H1 (cell line): ENCODE data around the gene DDR1. TPM values are rescaled to one million over a fixed set of nuclear protein-coding genes. Genes with fewer than 3 reads are reported as not detected.

ENCODE experiments used
- CTCF ChIA-PET: fragments of 300-600 bp; sonication (Branson Sonifier 250); formaldehyde crosslinking; loops from one replicate; lab custom pipeline; 2021; ENCODE audit not compliant: partially characterized antibody; lab: Charles Lee
- POLR2A ChIA-PET: fragments of 300-600 bp; sonication (Branson Sonifier 250); formaldehyde crosslinking; loops from one replicate; lab custom pipeline; 2021; ENCODE audit warnings: inconsistent platforms; ENCODE audit not compliant: partially characterized antibody; lab: Charles Lee
- DNase-seq, 2 experiments: peaks; one replicate each; pipeline versions ENCODE4 v3.0.0 to v3.0.0-alpha.2; 2010 to 2022; ENCODE audit warnings: low spot score in 2 of 2, low read depth in 1 of 2, mixed read lengths in 1 of 2
- FAIRE-seq: peaks from 2 replicates; lab custom pipeline; 2011; peaks lifted over from hg19 to GRCh38; lab: Jason Lieb, UNC
- H2AFZ ChIP-seq: 2 replicates; pipeline ENCODE4 v1.8.1; 2012; ENCODE audit warnings: low read length, inconsistent platforms
- H2AK5ac ChIP-seq: 2 replicates; pipeline ENCODE4 v1.6.1; 2013; ENCODE audit warnings: low read depth, low read length
- H2BK120ac ChIP-seq: replicated peaks from 2 replicates; pipeline ENCODE3; 2013; ENCODE audit warnings: low read depth, low read length, inconsistent platforms
- H2BK12ac ChIP-seq: 2 replicates; pipeline ENCODE4 v1.6.1; 2013; ENCODE audit warnings: low read depth, low read length
- H2BK15ac ChIP-seq: 2 replicates; pipeline ENCODE4 v1.6.1; 2013; ENCODE audit warnings: low read length
- H2BK20ac ChIP-seq: 2 replicates; pipeline ENCODE4 v1.6.1; 2013; ENCODE audit warnings: low read length
- H2BK5ac ChIP-seq: 2 replicates; pipeline ENCODE4 v1.6.1; 2013; ENCODE audit warnings: low read depth, low read length
- H3K14ac ChIP-seq: 2 replicates; pipeline ENCODE4 v1.6.1; 2013; ENCODE audit warnings: inconsistent platforms; ENCODE audit not compliant: insufficient read length
- H3K18ac ChIP-seq: 2 replicates; pipeline ENCODE4 v1.6.1; 2013; ENCODE audit warnings: low read length; ENCODE audit errors: extremely low read depth
- H3K23ac ChIP-seq: 2 replicates; pipeline ENCODE4 v1.6.1; 2013; ENCODE audit warnings: inconsistent platforms; ENCODE audit not compliant: insufficient read length
- H3K23me2 ChIP-seq: 2 replicates; pipeline ENCODE4 v1.6.1; 2013; ENCODE audit warnings: low read depth, low read length
- H3K27ac ChIP-seq: 2 replicates; pipeline ENCODE4 v1.6.1; 2011; ENCODE audit warnings: low read depth, low read length, inconsistent platforms
- H3K27me3 ChIP-seq, 4 experiments: replicated peaks in 1 of 4; 1 replicate in 1 of 4; 2 replicates in 3 of 4; pipeline versions ENCODE4 v1.6.1 to v1.8.1; 2011 to 2013; ENCODE audit warnings: low read length in 3 of 4, mild to moderate bottlenecking in 3 of 4, inconsistent platforms in 2 of 4, mixed read lengths in 2 of 4, moderate library complexity in 1 of 4; ENCODE audit not compliant: control insufficient read depth in 3 of 4, insufficient read depth in 3 of 4; ENCODE audit errors: extremely low read depth in 1 of 4
- H3K36me3 ChIP-seq, 4 experiments: 2 replicates each; pipeline versions ENCODE4 v1.6.1 to v1.8.1; 2011 to 2013; ENCODE audit warnings: mild to moderate bottlenecking in 4 of 4, low read length in 3 of 4, moderate library complexity in 2 of 4, control low read depth in 1 of 4, inconsistent platforms in 1 of 4; ENCODE audit not compliant: insufficient read depth in 4 of 4, control insufficient read depth in 2 of 4
- H3K4ac ChIP-seq: replicated peaks from 2 replicates; pipeline ENCODE3; 2013; ENCODE audit warnings: low read length, low read depth, mixed read lengths, inconsistent platforms; ENCODE audit not compliant: insufficient read length
- H3K4me1 ChIP-seq, 4 experiments: replicated peaks in 1 of 4; 1 replicate in 1 of 4; 2 replicates in 3 of 4; pipeline versions ENCODE4 v1.6.1 to v1.8.1; 2011 to 2013; ENCODE audit warnings: low read length in 3 of 4, inconsistent platforms in 2 of 4, mixed read lengths in 1 of 4; ENCODE audit not compliant: insufficient read depth in 4 of 4, control insufficient read depth in 3 of 4
- H3K4me2 ChIP-seq, 2 experiments: 2 replicates each; pipeline versions ENCODE4 v1.6.1 to v1.8.1; 2011 to 2013; ENCODE audit warnings: low read depth in 2 of 2, low read length in 2 of 2, control low read depth in 1 of 2, inconsistent platforms in 1 of 2, mild to moderate bottlenecking in 1 of 2; ENCODE audit not compliant: insufficient read depth in 1 of 2
- H3K4me3 ChIP-seq, 4 experiments: fragments of 200-600, 300-600 bp in 1 of 4; sonication (generic), shearing (Covaris generic), sonication (Bioruptor Twin) in 1 of 4; 2 replicates each; pipeline versions ENCODE4 v1.5.1 to v1.8.1; 2011 to 2016; ENCODE audit warnings: low read length in 4 of 4, low read depth in 3 of 4, control low read depth in 2 of 4, inconsistent platforms in 2 of 4, mild to moderate bottlenecking in 2 of 4, mixed read lengths in 1 of 4, moderate library complexity in 1 of 4; ENCODE audit not compliant: insufficient read depth in 2 of 4; ENCODE audit errors: extremely low read depth in 1 of 4
- H3K56ac ChIP-seq: replicated peaks from 2 replicates; pipeline ENCODE3; 2013; ENCODE audit warnings: low read depth, mild to moderate bottlenecking, mixed read lengths, low read length, inconsistent platforms; ENCODE audit not compliant: insufficient read length
- H3K79me1 ChIP-seq: 2 replicates; pipeline ENCODE4 v1.6.1; 2013; ENCODE audit warnings: low read depth, low read length, control low read depth
- H3K79me2 ChIP-seq, 2 experiments: 2 replicates each; pipeline versions ENCODE4 v1.6.1 to v1.8.1; 2012 to 2013; ENCODE audit warnings: low read length in 2 of 2, mild to moderate bottlenecking in 2 of 2, inconsistent platforms in 1 of 2; ENCODE audit not compliant: insufficient read depth in 2 of 2, control insufficient read depth in 1 of 2
- H3K9ac ChIP-seq, 4 experiments: replicated peaks in 1 of 4; 1 replicate in 1 of 4; 2 replicates in 3 of 4; pipeline versions ENCODE4 v1.6.1 to v1.8.1; 2011 to 2013; ENCODE audit warnings: low read depth in 3 of 4, low read length in 3 of 4, control low read depth in 2 of 4, mild to moderate bottlenecking in 2 of 4, moderate library complexity in 2 of 4, inconsistent platforms in 1 of 4; ENCODE audit errors: extremely low read depth in 1 of 4
- H3K9me3 ChIP-seq, 2 experiments: 2 replicates each; pipeline versions ENCODE4 v1.6.1 to v1.8.1; 2012 to 2013; ENCODE audit warnings: mild to moderate bottlenecking in 2 of 2, moderate library complexity in 2 of 2, control low read depth in 1 of 2, inconsistent platforms in 1 of 2, low read depth in 1 of 2, low read length in 1 of 2, mixed read lengths in 1 of 2; ENCODE audit not compliant: insufficient read depth in 2 of 2
- H4K20me1 ChIP-seq, 2 experiments: replicated peaks in 1 of 2; 2 replicates each; pipeline versions ENCODE3 to v1.8.1; 2011 to 2013; ENCODE audit warnings: inconsistent platforms in 2 of 2, low read length in 2 of 2, mild to moderate bottlenecking in 1 of 2; ENCODE audit not compliant: insufficient read depth in 2 of 2, control insufficient read depth in 1 of 2
- H4K5ac ChIP-seq: 2 replicates; pipeline ENCODE4 v1.6.1; 2013; ENCODE audit warnings: low read length, low read depth, mixed read lengths, inconsistent platforms; ENCODE audit not compliant: insufficient read length
- H4K8ac ChIP-seq: 2 replicates; pipeline ENCODE4 v1.8.0; 2013; ENCODE audit warnings: mild to moderate bottlenecking, moderate library complexity, low read length, inconsistent platforms; ENCODE audit not compliant: insufficient read depth; ENCODE audit errors: extremely low read depth
- H4K91ac ChIP-seq: replicated peaks from 2 replicates; pipeline ENCODE3; 2013; ENCODE audit warnings: low read length, mixed read lengths, inconsistent platforms; ENCODE audit not compliant: insufficient read length
- CHD2 ChIP-seq: IDR thresholded peaks from 2 replicates; pipeline ENCODE4 v1.6.1; 2012; ENCODE audit warnings: low read length, improper control_type of control experiment
- NANOG ChIP-seq: IDR thresholded peaks from 2 replicates; pipeline ENCODE4 v1.6.1; 2011; ENCODE audit warnings: low read length, low read depth, mild to moderate bottlenecking, inconsistent platforms; ENCODE audit not compliant: insufficient read depth, poor library complexity, severe bottlenecking
- SP1 ChIP-seq: IDR thresholded peaks from 2 replicates; pipeline ENCODE4 v1.6.1; 2011; ENCODE audit warnings: low read depth, low read length
- TCF12 ChIP-seq: IDR thresholded peaks from 2 replicates; pipeline ENCODE4 v1.6.1; 2011; ENCODE audit warnings: low read depth, mild to moderate bottlenecking, low read length
- YY1 ChIP-seq: IDR thresholded peaks from 2 replicates; pipeline ENCODE4 v1.6.1; 2011; ENCODE audit warnings: low read depth, mild to moderate bottlenecking, low read length
- WGBS, 2 experiments: shearing (Covaris generic) in 1 of 2; methylation state at CpG; one replicate each; pipeline versions ENCODE4 v1.1.6 to v1.1.7; 2013 to 2015; ENCODE audit warnings: low lambda C conversion rate in 2 of 2, mixed read lengths in 2 of 2, inconsistent platforms in 1 of 2, low coverage in 1 of 2, missing lambda C conversion rate in 1 of 2; ENCODE audit not compliant: insufficient replicate concordance in 2 of 2, insufficient coverage in 1 of 2, insufficient read length in 1 of 2; ENCODE audit errors: extremely low coverage in 1 of 2, missing lambda C conversion rate in 1 of 2; 5-methylcytosine and 5-hydroxymethylcytosine counted together
- polyA plus RNA-seq, 7 experiments: library from polyadenylated mRNA; depleted of rRNA in 3 of 7; stranded (reverse) in 5 of 7; unstranded in 2 of 7; fragments of >200 nt in 5 of 7; fragments of 200-250 nt in 2 of 7; gene quantifications; 1 replicate in 5 of 7; 2 replicates in 1 of 7; 4 replicates in 1 of 7; pipeline versions ENCODE4 v1.2.1 to v1.2.3, GENCODE V29; 2011 to 2013; ENCODE audit warnings: missing spikeins in 2 of 7, mixed read lengths in 2 of 7
- total RNA-seq: library from RNA; stranded (reverse); fragmentation: NEBNext Ultra II Directional; extraction: Animal tissue kit (Norgen Biotek cat#: 25700); gene quantifications from 2 replicates; pipeline ENCODE4 v1.2.1, GENCODE V29; 2021
- TF ChIP-seq, protein P1 (sequence below): IDR thresholded peaks from 2 replicates; pipeline ENCODE4 v1.6.1; 2012; ENCODE audit warnings: inconsistent platforms

The DDR1 gene
- total and polyA plus RNA-seq, 2 of the 8 experiments (the other 6 are each of a cell fraction or from before 2014, with no cell fraction given): 99.4 to 181 TPM

DNA sequence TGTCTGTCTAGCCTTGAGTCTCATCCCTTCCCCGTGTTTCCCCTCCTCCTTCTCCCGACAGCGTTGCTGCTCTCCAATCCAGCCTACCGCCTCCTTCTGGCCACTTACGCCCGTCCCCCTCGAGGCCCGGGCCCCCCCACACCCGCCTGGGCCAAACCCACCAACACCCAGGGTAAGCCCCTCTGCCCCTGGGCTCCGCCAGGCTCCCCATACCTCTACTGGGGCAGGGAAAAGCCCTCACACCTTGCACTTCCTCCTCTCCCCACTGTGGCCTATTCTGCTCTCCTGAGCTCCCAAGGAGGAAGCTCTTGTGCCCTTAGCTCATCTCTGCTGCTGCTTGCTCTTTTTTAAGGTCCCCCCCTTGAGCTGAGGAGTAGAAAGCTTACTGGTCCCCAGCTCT lies 11.0 kb downstream of the DDR1 start:
- H3K4me2 ChIP-seq: no peak overlapping the region
- ChIA-PET CTCF (interaction anchor here (0.6 to 2.4 kb wide), 9 partner anchors 9 to 75 kb away, joined by 3 to 15 read pairs (median 7); partner anchors contain the start of gene VARS2), POLR2A (interaction anchor here (0.6 to 2.5 kb wide), 6 partner anchors 9 to 643 kb away, joined by 3 to 14 read pairs (median 4); partner anchors contain the start of genes GTF2H4 and VARS2)
- no peak overlapping the region for H3K23ac ChIP-seq
- peaks cover 9% of the 10 kb centered on the region for H3K79me1 ChIP-seq
- H3K9ac ChIP-seq: no peak overlapping the region
- no peak overlapping the region for H2AK5ac ChIP-seq
- no peak overlapping the region for H2BK20ac ChIP-seq
- H2AFZ ChIP-seq: no peak overlapping the region
- no peak overlapping the region for H3K4ac ChIP-seq
- no CpG with 5 or more reads among the region's 10 CpGs for WGBS, 2 experiments
- H4K91ac ChIP-seq: no peak overlapping the region
- H3K23me2 ChIP-seq: peaks cover 8% of the 10 kb centered on the region; the same call in 1 of the 2 replicates
- no peak for DNase-seq
- H2BK120ac ChIP-seq: no peak overlapping the region
- no peak overlapping the region for H3K56ac ChIP-seq
- no peak overlapping the region for H4K8ac ChIP-seq
- H3K27me3 ChIP-seq: no peaks in the 10 kb centered on the region
- TF ChIP-seq, protein P1, sequence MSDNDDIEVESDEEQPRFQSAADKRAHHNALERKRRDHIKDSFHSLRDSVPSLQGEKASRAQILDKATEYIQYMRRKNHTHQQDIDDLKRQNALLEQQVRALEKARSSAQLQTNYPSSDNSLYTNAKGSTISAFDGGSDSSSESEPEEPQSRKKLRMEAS: no peak
- no peak for TF ChIP-seq NANOG
- TF ChIP-seq YY1: no peak
- TF ChIP-seq CHD2: no peak
- no peak for TF ChIP-seq SP1
- no peak for TF ChIP-seq TCF12
- TF ChIP-seq, all 59 proteins: peak for 0
- H2BK5ac ChIP-seq: no peak overlapping the region
- H3K14ac ChIP-seq: no peak overlapping the region
- no peaks in the 10 kb centered on the region for H3K9me3 ChIP-seq
- H3K27ac ChIP-seq: no peak overlapping the region
- no peak overlapping the region for H2BK12ac ChIP-seq
- H2BK15ac ChIP-seq: no peak overlapping the region
- peaks cover 0 to 10% of the 10 kb centered on the region in 2 experiments; a peak in 1 of 4 replicates for H3K79me2 ChIP-seq
- H3K4me3 ChIP-seq: no peak overlapping the region
- H3K4me1 ChIP-seq: peaks cover 0 to 7% (median 1%) of the 10 kb centered on the region in 4 experiments; a peak in 3 of 7 replicates
- FAIRE-seq: no peak
- H3K18ac ChIP-seq: no peak overlapping the region
- peaks cover 4 to 25% of the 10 kb centered on the region in 2 experiments for H4K20me1 ChIP-seq
- H3K36me3 ChIP-seq: peaks cover 50 to 97% (median 84%) of the 10 kb centered on the region in 4 experiments
- H4K5ac ChIP-seq: no peak overlapping the region
